Liver (tissue), 9 donors: Measurements from ENCODE around the gene UBA7. TPM values are rescaled to one million over a fixed set of nuclear protein-coding genes. Genes with fewer than 3 reads are reported as not detected.
A peak's percentile ranks its signal among the peaks of the same experiment; 100 is the strongest.
"Not testable (repeated sequence)": the region's sequence is repeated elsewhere in the genome, so short reads cannot be mapped to it uniquely, and the experiment has no call there.

ENCODE experiments used
- DNase-seq: peaks from one replicate; pipeline ENCODE4 v3.0.0-alpha.2; 2017; ENCODE audit warnings: low spot score
- H3K27ac ChIP-seq, 2 donors: one replicate each; pipeline ENCODE4 v1.7.0; 2013; ENCODE audit warnings: inconsistent platforms in 2 of 2, low read length in 2 of 2, control low read depth in 1 of 2, low read depth in 1 of 2, mild to moderate bottlenecking in 1 of 2
- H3K27me3 ChIP-seq, 4 donors: one replicate each; pipeline versions ENCODE4 v1.6.1 to v1.7.0; 2013; ENCODE audit warnings: low read length in 3 of 4, inconsistent platforms in 1 of 4, mild to moderate bottlenecking in 1 of 4, moderate library complexity in 1 of 4; ENCODE audit not compliant: control insufficient read depth in 4 of 4, insufficient read depth in 4 of 4
- H3K36me3 ChIP-seq, 4 donors: one replicate each; pipeline versions ENCODE4 v1.6.1 to v1.7.0; 2013; ENCODE audit warnings: low read length in 3 of 4, mild to moderate bottlenecking in 3 of 4, low read depth in 1 of 4, moderate library complexity in 1 of 4; ENCODE audit not compliant: control insufficient read depth in 4 of 4, insufficient read depth in 3 of 4
- H3K4me1 ChIP-seq, 4 donors: one replicate each; pipeline versions ENCODE4 v1.6.1 to v1.7.0; 2013; ENCODE audit warnings: low read length in 3 of 4, mild to moderate bottlenecking in 3 of 4, moderate library complexity in 1 of 4; ENCODE audit not compliant: control insufficient read depth in 4 of 4, insufficient read depth in 4 of 4
- H3K4me3 ChIP-seq, 3 donors: one replicate each; pipeline versions ENCODE4 v1.6.1 to v1.7.0; 2013; ENCODE audit warnings: low read length in 3 of 3, control low read depth in 1 of 3, low read depth in 1 of 3, mild to moderate bottlenecking in 1 of 3
- H3K9ac ChIP-seq, 2 donors: one replicate each; pipeline ENCODE4 v1.7.0; 2013; ENCODE audit warnings: low read length in 2 of 2, mild to moderate bottlenecking in 2 of 2, moderate library complexity in 2 of 2, control low read depth in 1 of 2, low read depth in 1 of 2
- H3K9me3 ChIP-seq, 4 donors: one replicate each; pipeline versions ENCODE4 v1.6.1 to v1.7.0; 2013; ENCODE audit warnings: low read length in 3 of 4; ENCODE audit not compliant: control insufficient read depth in 4 of 4
- CTCF ChIP-seq: fragments of 150-350 bp; IDR thresholded peaks from 2 replicates; pipeline ENCODE4 v1.5.1; 2017; ENCODE audit warnings: improper control_type of control experiment, low read depth, low read length; ENCODE audit not compliant: missing input control
- EGR1 ChIP-seq, 2 donors: IDR thresholded peaks; 2 replicates each; pipeline ENCODE4 v1.6.1; 2016 to 2018; ENCODE audit warnings: antibody characterized with exemption in 2 of 2, low read depth in 2 of 2
- GABPA ChIP-seq, 2 donors: IDR thresholded peaks in 1 of 2; conservative IDR thresholded peaks in 1 of 2; 2 replicates each; pipeline ENCODE4 v1.6.1; 2016; ENCODE audit warnings: antibody characterized with exemption in 2 of 2, mild to moderate bottlenecking in 1 of 2, moderate library complexity in 1 of 2
- HNF4A ChIP-seq, 2 donors: conservative IDR thresholded peaks; 2 replicates each; pipeline ENCODE4 v1.6.1; 2016; ENCODE audit warnings: antibody characterized with exemption in 2 of 2, mild to moderate bottlenecking in 2 of 2
- JUND ChIP-seq, 2 donors: IDR thresholded peaks; 2 replicates each; pipeline ENCODE4 v1.6.1; 2016; ENCODE audit warnings: antibody characterized with exemption in 2 of 2
- MAX ChIP-seq: IDR thresholded peaks from 2 replicates; pipeline ENCODE4 v1.6.1; 2016; ENCODE audit warnings: antibody characterized with exemption
- REST ChIP-seq: IDR thresholded peaks from 2 replicates; pipeline ENCODE4 v1.6.1; 2016; ENCODE audit warnings: antibody characterized with exemption, mild to moderate bottlenecking
- SP1 ChIP-seq: IDR thresholded peaks from 2 replicates; pipeline ENCODE4 v1.6.1; 2018; ENCODE audit warnings: antibody characterized with exemption, mild to moderate bottlenecking
- TAF1 ChIP-seq: conservative IDR thresholded peaks from 2 replicates; pipeline ENCODE4 v1.6.1; 2016; ENCODE audit warnings: antibody characterized with exemption, mild to moderate bottlenecking
- YY1 ChIP-seq: IDR thresholded peaks from 2 replicates; pipeline ENCODE4 v1.6.1; 2016; ENCODE audit warnings: antibody characterized with exemption, mild to moderate bottlenecking
- WGBS: extraction: QIAGEN DNeasy Blood & Tissue Kit; methylation state at CpG from one replicate; pipeline ENCODE4 v1.1.7; 2013; 5-methylcytosine and 5-hydroxymethylcytosine counted together
- polyA plus RNA-seq, 2 donors: library from polyadenylated mRNA; stranded (reverse) in 1 of 2; unstranded in 1 of 2; fragments of 200-250 nt in 1 of 2; fragments of >200 nt in 1 of 2; fragmentation: Nextera tagmentation in 1 of 2; extraction: Ambion mirVana in 1 of 2; gene quantifications; one replicate each; pipeline versions ENCODE4 v1.2.1 to v1.2.3, GENCODE V29; 2013 to 2015
- total RNA-seq, 2 donors: library from RNA; depleted of rRNA; stranded (reverse); fragments of >200 nt; gene quantifications; one replicate each; pipeline ENCODE4 v1.2.3, GENCODE V29; 2014
- donor health status: healthy.
- donor health status: healthy.
- donor health status: healthy.
- donor health status: healthy.
- donor health status: healthy.

UBA7 gene
- total and polyA plus RNA-seq, 4 donors, result 14.6 to 29.5 (median 15.2) TPM

GRCh38 chr3:49786357-49787181 lies 27.2 kb downstream of the UBA7 start, which contains the start of gene IP6K1:
TSS of gene IP6K1 (minus strand) at chr3:49786542. CDS start at chr3:49748040, 38,502 bp downstream.
- H3K9me3 ChIP-seq, result no peaks in the 10 kb centered on the region
- peak; percentile 74 for TF ChIP-seq MAX
- no peak for TF ChIP-seq HNF4A (conservative IDR thresholded peaks at IDR 0.05)
- TF ChIP-seq SP1, result peak; percentile 94
- no peak for TF ChIP-seq JUND (IDR thresholded peaks at IDR 0.05)
- TF ChIP-seq YY1, result peak; percentile 99
- no peak for TF ChIP-seq TAF1
- peak in 1 of 2 donors; percentile 78 for TF ChIP-seq EGR1 (IDR thresholded peaks at IDR 0.05; ENCODE audit: low read depth in 2 of 2)
- TF ChIP-seq CTCF, result no peak
- TF ChIP-seq GABPA (IDR thresholded peaks at IDR 0.05 in 1 of 2, conservative IDR thresholded peaks at IDR 0.05 in 1 of 2), result peak in 1 of 2 donors; percentile 74
- H3K27me3 ChIP-seq, result no peaks in the 10 kb centered on the region
- peak within 1 kb of the TSS; percentile 82 to 96 (median 86) for H3K4me3 ChIP-seq
- peak within 1 kb of the TSS; percentile 72 to 92 for H3K27ac ChIP-seq
- H3K4me1 ChIP-seq, result peaks cover under 1 to 16% (median 9%) of the 10 kb centered on the region in 4 donors
- H3K36me3 ChIP-seq, result peaks cover 0 to 3% (median under 1%) of the 10 kb centered on the region in 4 donors
- WGBS, result 5% methylated on average over 55 of the region's 55 CpGs
- peak; percentile 99 for DNase-seq
- peak within 1 kb of the TSS; percentile 68 to 95 for H3K9ac ChIP-seq

- Histone ChIP-seq H3K27ac (peak overlapping the region; percentile 72 to 92), H3K4me1 (peaks cover 5 to 18% (median 12%) of the 10 kb centered on the region in 4 donors), H3K36me3 (peaks cover 0 to 3% (median under 1%) of the 10 kb centered on the region in 4 donors), H3K9ac (peak overlapping the region; percentile 68 to 70), H3K27me3 (no peaks in the 10 kb centered on the region), H3K4me3 (peak overlapping the region; percentile 82 to 96 (median 86)), H3K9me3 (no peaks in the 10 kb centered on the region)
- 4% methylated on average over 50 of the region's 50 CpGs for WGBS
- TF ChIP-seq HNF4A (conservative IDR thresholded peaks at IDR 0.05), result no peak
- no peak for TF ChIP-seq MAX
- TF ChIP-seq REST, result peak; percentile 84
- no peak for DNase-seq
These were observed 28.0 kb downstream of the UBA7 start for GRCh38 chr3:49785565-49786356.

- H3K27me3 ChIP-seq, H3K4me3 ChIP-seq, H3K9me3 ChIP-seq, H3K27ac ChIP-seq, DNase-seq, H3K9ac ChIP-seq, H3K36me3 ChIP-seq: not testable (repeated sequence)
- peaks cover 5 to 21% (median 14%) of the 10 kb centered on the region in 4 donors for H3K4me1 ChIP-seq
- WGBS, result 98% methylated on average over 9 of the region's 9 CpGs
These were observed 31.5 kb downstream of the UBA7 start for GRCh38 chr3:49782277-49782676.
